K562 (cell line): Measurements from ENCODE around the gene IKBKE. TPM values are rescaled to one million over a fixed set of nuclear protein-coding genes. Genes with fewer than 3 reads are reported as not detected.

ENCODE experiments used
- ATAC-seq: fragments of 200-7000 bp; cut with Tn5 transposase; 3 replicates; pipeline ENCODE4 v1.9.1; 2020; ENCODE audit warnings: moderate library complexity
- BruUV-seq: library from RNA; stranded (reverse); fragments of 400-500 nt; replicated peaks from 2 replicates; lab custom pipeline; 2021; lab: Mats Ljungman, UMichigan
- CTCF ChIA-PET: fragments of 300-600 bp; formaldehyde crosslinking; extraction: SDS; loops from one replicate; lab custom pipeline; 2021; ENCODE audit warnings: low intra/inter-chr PET ratio; lab: Yijun Ruan, JAX
- POLR2A ChIA-PET: fragments of 300-600, 350-650 bp; sonication (Branson Sonifier 250); formaldehyde crosslinking; extraction: SDS; loops from one replicate; lab custom pipeline; 2021; ENCODE audit warnings: antibody characterized with exemption, inconsistent platforms; lab: Yijun Ruan, JAX
- DNase-seq, 4 experiments: peaks; one replicate each; pipeline versions ENCODE4 v3.0.0 to v3.0.0-alpha.2; 2011 to 2018; ENCODE audit warnings: low spot score in 3 of 4, mixed read lengths in 3 of 4; ENCODE audit errors: extremely low read depth in 1 of 4
- FAIRE-seq: peaks from 2 replicates; lab custom pipeline; 2011; peaks lifted over from hg19 to GRCh38; lab: Jason Lieb, UNC
- H2AFZ ChIP-seq: 2 replicates; pipeline ENCODE4 v1.6.0; 2011; ENCODE audit warnings: low read depth, low read length, control low read depth, inconsistent platforms
- H3K27ac ChIP-seq: fragments of 200-600 bp; 3 replicates; pipeline ENCODE4 v1.8.0; 2011; ENCODE audit warnings: low read depth, mild to moderate bottlenecking, control low read depth, inconsistent platforms, low read length, moderate library complexity, mixed read lengths; ENCODE audit errors: extremely low read depth
- H3K27me3 ChIP-seq, 2 experiments: fragments of 300-600 bp in 1 of 2; 2 replicates in 1 of 2; 3 replicates in 1 of 2; pipeline versions ENCODE4 v1.6.0 to v1.8.0; 2011; ENCODE audit warnings: inconsistent platforms in 2 of 2, low read length in 2 of 2, mild to moderate bottlenecking in 1 of 2, mixed read lengths in 1 of 2, moderate library complexity in 1 of 2; ENCODE audit not compliant: control insufficient read depth in 2 of 2, insufficient read depth in 2 of 2
- H3K36me3 ChIP-seq: fragments of 300-600 bp; 3 replicates; pipeline ENCODE4 v1.8.0; 2011; ENCODE audit warnings: mild to moderate bottlenecking, low read length, inconsistent platforms; ENCODE audit not compliant: control insufficient read depth, insufficient read depth
- H3K4me1 ChIP-seq, 2 experiments: fragments of 200-600 bp in 1 of 2; replicated peaks in 1 of 2; 2 replicates in 1 of 2; 3 replicates in 1 of 2; pipeline versions ENCODE4 v1.5.1 to v1.8.0; 2011; ENCODE audit warnings: inconsistent platforms in 2 of 2, low read length in 2 of 2, mild to moderate bottlenecking in 1 of 2, mixed read lengths in 1 of 2, moderate library complexity in 1 of 2; ENCODE audit not compliant: control insufficient read depth in 2 of 2, insufficient read depth in 2 of 2
- H3K4me2 ChIP-seq: 2 replicates; pipeline ENCODE4 v1.6.1; 2011; ENCODE audit warnings: low read length, control low read depth, inconsistent platforms, mixed read lengths; ENCODE audit not compliant: insufficient read depth
- H3K4me3 ChIP-seq: fragments of 200-600 bp; sonication (generic), shearing (Covaris generic); 2 replicates; pipeline ENCODE4 v1.5.1; 2016; ENCODE audit warnings: control low read depth, inconsistent platforms
- H3K79me2 ChIP-seq: fragments of 200-600 bp; 3 replicates; pipeline ENCODE4 v1.8.0; 2011; ENCODE audit warnings: low read length, inconsistent platforms; ENCODE audit not compliant: control insufficient read depth, insufficient read depth
- H3K9ac ChIP-seq, 2 experiments: 2 replicates each; pipeline versions ENCODE4 v1.6.0 to v1.6.1; 2011; ENCODE audit warnings: low read depth in 2 of 2, low read length in 2 of 2, control low read depth in 1 of 2, inconsistent platforms in 1 of 2, mild to moderate bottlenecking in 1 of 2, mixed read lengths in 1 of 2; ENCODE audit not compliant: insufficient read depth in 1 of 2
- H3K9me1 ChIP-seq: one replicate; pipeline ENCODE4 v1.6.0; 2011; ENCODE audit warnings: inconsistent platforms, mild to moderate bottlenecking, low read length, moderate library complexity; ENCODE audit not compliant: control insufficient read depth, insufficient read depth
- H3K9me3 ChIP-seq: replicated peaks from 2 replicates; pipeline ENCODE4 v1.5.1; 2011; ENCODE audit warnings: low read depth, low read length, inconsistent platforms; ENCODE audit not compliant: control insufficient read depth, insufficient read depth
- H4K20me1 ChIP-seq: replicated peaks from 2 replicates; pipeline ENCODE4 v1.6.1; 2011; ENCODE audit warnings: low read length, inconsistent platforms, mixed read lengths; ENCODE audit not compliant: control insufficient read depth, insufficient read depth
- BCL6 ChIP-seq: fragments of 250-450 bp; sonication (Bioruptor Pico); IDR thresholded peaks from 2 replicates; pipeline ENCODE4 v1.4.0; 2020
- CBFB ChIP-seq: sonication (generic); formaldehyde crosslinking; IDR thresholded peaks from 2 replicates; pipeline ENCODE4 v1.4.0; 2020; ENCODE audit warnings: mild to moderate bottlenecking, missing genetic modification reagents
- CTBP1 ChIP-seq: fragments of 450-650 bp; IDR thresholded peaks from 2 replicates; pipeline ENCODE4 v1.6.1; 2016; ENCODE audit warnings: borderline replicate concordance
- ELF2 ChIP-seq: fragments of 250-450 bp; sonication (Bioruptor Pico); IDR thresholded peaks from 2 replicates; pipeline ENCODE4 v1.5.0; 2021; ENCODE audit warnings: mild to moderate bottlenecking
- MCM5 ChIP-seq: fragments of 450-650 bp; IDR thresholded peaks from 2 replicates; pipeline ENCODE4 v1.6.1; 2016; ENCODE audit warnings: low read depth
- MYC ChIP-seq, 2 experiments: fragments of 250-450 bp in 1 of 2; sonication (Bioruptor Pico) in 1 of 2; IDR thresholded peaks; 2 replicates each; pipeline versions ENCODE4 v1.5.1 to v1.6.1; 2012 to 2021; ENCODE audit warnings: low read depth in 2 of 2, borderline replicate concordance in 1 of 2, improper control_type of control experiment in 1 of 2, low read length in 1 of 2, mild to moderate bottlenecking in 1 of 2, moderate library complexity in 1 of 2
- SREBF2 ChIP-seq: sonication (generic); formaldehyde crosslinking; IDR thresholded peaks from 2 replicates; pipeline ENCODE4 v1.4.0; 2020; ENCODE audit warnings: mild to moderate bottlenecking, missing genetic modification reagents
- TFAM ChIP-seq: fragments of 250-450 bp; sonication (Bioruptor Pico); conservative IDR thresholded peaks from 2 replicates; pipeline ENCODE4 v1.5.0; 2021; ENCODE audit warnings: mild to moderate bottlenecking, moderate library complexity
- WHSC1 ChIP-seq: IDR thresholded peaks from one replicate; pipeline ENCODE4 v1.6.1; 2012; ENCODE audit warnings: low read length, control low read depth, inconsistent platforms
- XRCC4 ChIP-seq: IDR thresholded peaks from one replicate; pipeline ENCODE4 v1.6.1; 2011; ENCODE audit not compliant: insufficient read depth, insufficient read length; ENCODE audit errors: extremely low read depth
- ZBTB17 ChIP-seq: fragments of 450-650 bp; formaldehyde crosslinking; IDR thresholded peaks from 2 replicates; pipeline ENCODE4 v1.4.0; 2020; ENCODE audit warnings: mild to moderate bottlenecking
- ZNF12 ChIP-seq: sonication (generic); formaldehyde crosslinking; IDR thresholded peaks from 2 replicates; pipeline ENCODE4 v1.4.0; 2020; ENCODE audit warnings: mild to moderate bottlenecking, missing genetic modification reagents
- ZNF347 ChIP-seq: fragments of 450-650 bp; formaldehyde crosslinking; IDR thresholded peaks from 2 replicates; pipeline ENCODE4 v1.4.0; 2020; ENCODE audit warnings: low read depth, mild to moderate bottlenecking, moderate library complexity
- ZNF398 ChIP-seq: fragments of 250-450 bp; sonication (Bioruptor Pico); IDR thresholded peaks from 2 replicates; pipeline ENCODE4 v1.8.0; 2021; ENCODE audit warnings: moderate library complexity, mild to moderate bottlenecking, inconsistent platforms
- ZNF609 ChIP-seq: sonication (generic); formaldehyde crosslinking; IDR thresholded peaks from 2 replicates; pipeline ENCODE4 v1.8.1; 2023; ENCODE audit warnings: missing genetic modification reagents, mild to moderate bottlenecking, borderline replicate concordance
- WGBS: fragments of 100-300 bp; shearing (Covaris generic); methylation state at CpG from one replicate; pipeline ENCODE4 v1.1.6; 2016; ENCODE audit warnings: low coverage, mixed read lengths; ENCODE audit not compliant: insufficient coverage; ENCODE audit errors: missing lambda C conversion rate; 5-methylcytosine and 5-hydroxymethylcytosine counted together
- in situ Hi-C: fragments of 300-500 bp; cut with MboI; formaldehyde crosslinking; loops from 4 replicates; pipeline ENCODE4 v1.15.0; 2018; ENCODE audit warnings: inconsistent platforms, mixed read lengths
- intact Hi-C: fragments of 100-400 bp; cut with micrococcal nuclease; formaldehyde crosslinking; loops from 2 replicates; pipeline ENCODE4 v1.14.2; 2022
- polyA plus RNA-seq, 8 experiments: library from polyadenylated mRNA; depleted of rRNA in 4 of 8; stranded (reverse) in 5 of 8; unstranded in 3 of 8; fragments of >200 nt; fragmentation: Nextera tagmentation in 2 of 8; fragmentation: Illumina TruSeq in 1 of 8; extraction: Ambion mirVana in 2 of 8; extraction: Trizol in 1 of 8; gene quantifications; 2 replicates each; pipeline versions ENCODE4 v1.2.1 to v1.2.3, GENCODE V29; 2011 to 2014; ENCODE audit warnings: inconsistent platforms in 1 of 8, missing spikeins in 1 of 8
- total RNA-seq, 7 experiments: library from RNA; depleted of rRNA in 6 of 7; stranded (reverse); fragments of >200 nt in 6 of 7; fragmentation: Illumina TruSeq in 2 of 7; extraction: Trizol in 2 of 7; gene quantifications; 2 replicates each; pipeline versions ENCODE4 v1.2.1 to v1.2.3, GENCODE V29; 2011 to 2021; ENCODE audit warnings: low replicate concordance in 1 of 7

The IKBKE gene
- total and polyA plus RNA-seq, 9 of the 15 experiments (the other 6 are each of a cell fraction or from before 2014, with no cell fraction given), result 2.3 to 9.0 (median 4.8) TPM

GRCh38 chr1:206471415-206471801 is 1.1 kb downstream of the IKBKE start (continued):
- TF ChIP-seq ZNF12 (CRISPR knock-in tag), result no peak
- no peak for TF ChIP-seq WHSC1
- no peak for TF ChIP-seq ZNF347 (CRISPR knock-in tag)
- TF ChIP-seq MCM5, result no peak
- no peak for TF ChIP-seq CBFB
- no peak for TF ChIP-seq ZBTB17
- no peak for TF ChIP-seq BCL6 (CRISPR knock-in tag)
- TF ChIP-seq CTBP1, result no peak
- TF ChIP-seq ZNF398, result no peak
- TF ChIP-seq ELF2 (CRISPR knock-in tag), result no peak

- Histone ChIP-seq H3K36me3 (no peaks in the 10 kb centered on the region), H3K27ac (no peak overlapping the region), H3K4me1 (peaks cover 18 to 36% of the 10 kb centered on the region in 2 experiments), H3K4me2 (no peak overlapping the region), H3K9me1 (no peaks in the 10 kb centered on the region), H3K4me3 (no peak overlapping the region), H4K20me1 (no peaks in the 10 kb centered on the region), H3K27me3 (peaks cover 9 to 25% of the 10 kb centered on the region in 2 experiments; a peak in 4 of 5 replicates), H2AFZ (no peak overlapping the region), H3K79me2 (no peaks in the 10 kb centered on the region), H3K9ac (no peak overlapping the region), H3K9me3 (no peaks in the 10 kb centered on the region)
- BruUV-seq, result TSS peak; percentile 51
- DNase-seq (no peak), ATAC-seq (no peak), FAIRE-seq (no peak)
- CTCF ChIA-PET, result no interaction called here
- POLR2A ChIA-PET, result interaction anchor here (1.1 kb wide), 1 partner anchor 68 kb away, joined by 4 read pairs; no protein-coding TSS in a partner anchor
- 64% methylated on average over 2 of the region's 2 CpGs for WGBS
- intact Hi-C loops (loop anchor here (10.0 kb wide), 1 partner anchor 603 kb away; no protein-coding TSS in a partner anchor), in situ Hi-C loops (no loop called here)
- TF ChIP-seq SREBF2 (CRISPR knock-in tag), result no peak
- TF ChIP-seq ZNF609, result no peak
- no peak for TF ChIP-seq ZNF347 (CRISPR knock-in tag)
- no peak for TF ChIP-seq XRCC4
- TF ChIP-seq MYC (IDR thresholded peaks at IDR 0.05; ENCODE audit: low read depth, low read length), result no peak
- TF ChIP-seq MYC (CRISPR knock-in tag; IDR thresholded peaks at IDR 0.05; ENCODE audit: borderline replicate concordance, low read depth), result no peak
- no peak for TF ChIP-seq TFAM (CRISPR knock-in tag)
These were observed 1.7 kb downstream of the IKBKE start for GRCh38 chr1:206472024-206472423.
